ENCODE results near the gene TARBP1. TPM values are rescaled to one million over a fixed set of nuclear protein-coding genes. Genes with fewer than 3 reads are reported as not detected.
"Not testable (repeated sequence)": the region's sequence is repeated elsewhere in the genome, so short reads cannot be mapped to it uniquely, and the experiment has no call there.

TARBP1 gene
- total RNA-seq, 1 experiment from 2014 or later, result 23.6 TPM

DNA sequence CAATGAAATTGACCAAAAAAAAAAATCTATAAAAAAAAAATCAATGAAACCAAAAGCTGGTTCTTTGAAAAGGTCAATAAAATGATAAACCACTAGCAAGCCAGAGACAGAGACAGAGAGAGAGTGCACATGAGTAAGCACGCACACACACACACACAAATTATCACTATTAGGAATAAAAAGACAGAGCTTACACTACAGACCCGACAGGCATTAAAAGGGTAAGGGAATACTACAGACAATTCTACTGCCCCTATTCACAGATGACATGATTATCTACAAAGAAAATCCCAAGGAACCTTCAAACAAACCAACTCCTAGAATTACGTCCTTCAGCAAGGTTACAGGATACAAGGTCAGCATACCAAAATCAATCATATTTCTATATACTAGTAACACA lies 38.6 kb downstream of the TARBP1 start:
- no peak for DNase-seq (ENCODE audit: low spot score)

DNA sequence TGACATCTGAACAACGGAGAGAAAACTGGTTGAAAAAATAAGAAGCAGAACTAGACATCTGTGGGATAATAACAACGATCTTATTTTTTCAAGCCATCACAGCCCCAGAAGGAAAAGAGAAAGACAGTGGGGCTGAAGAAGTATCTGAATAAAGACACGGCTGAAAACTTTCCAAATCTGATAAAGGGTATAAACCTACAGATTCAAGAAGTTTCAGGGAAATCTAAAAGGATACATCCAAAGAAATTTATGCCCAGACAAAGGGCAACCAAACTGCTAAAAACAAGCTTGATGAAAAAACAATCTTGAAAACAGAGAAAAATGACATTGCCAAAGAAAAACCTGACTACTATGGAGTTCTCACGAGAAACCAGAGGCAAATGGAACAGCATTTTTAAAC lies 40.4 kb downstream of the TARBP1 start:
- no peak for DNase-seq (ENCODE audit: low spot score)

DNA sequence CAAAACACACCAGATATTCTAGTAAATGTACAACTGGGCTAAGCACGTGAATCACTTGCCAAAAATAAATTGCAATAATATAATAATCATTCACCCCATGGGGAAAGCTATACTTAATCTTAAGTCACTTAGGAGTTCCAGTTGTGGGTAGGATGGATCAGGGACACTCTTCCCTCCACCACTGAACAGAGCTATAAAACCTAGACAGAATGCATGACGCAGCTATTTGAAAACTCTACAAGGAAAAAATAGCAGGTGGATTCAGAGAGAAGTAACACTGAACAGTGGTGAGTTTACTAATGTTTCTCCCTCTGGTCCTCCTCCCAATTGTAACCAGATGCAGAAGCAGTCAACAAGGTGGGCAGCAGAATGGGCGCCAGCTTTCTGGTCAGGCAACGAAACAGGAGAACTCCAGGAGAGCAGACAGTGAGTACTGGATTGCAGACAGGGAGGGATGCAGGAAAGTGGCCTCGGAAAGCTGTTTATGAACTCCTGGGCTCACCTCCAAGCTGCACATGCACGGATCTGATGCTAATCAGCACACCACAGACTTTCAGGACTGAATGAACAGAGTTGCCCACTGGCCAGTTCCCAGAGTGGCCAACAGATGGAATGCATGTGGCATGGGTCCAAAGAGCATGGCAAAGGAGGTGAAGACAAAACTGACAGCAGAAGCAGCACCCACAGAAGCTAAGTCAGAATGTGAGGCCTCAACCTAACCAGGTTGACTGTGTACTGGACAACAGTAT lies 41.4 kb downstream of the TARBP1 start:
- DNase-seq (ENCODE audit: low spot score), result peak; percentile 12

- DNase-seq (ENCODE audit: low spot score), result no peak
Observed at GRCh38 chr1:234435620-234436019, 43.4 kb downstream of the TARBP1 start.

DNA sequence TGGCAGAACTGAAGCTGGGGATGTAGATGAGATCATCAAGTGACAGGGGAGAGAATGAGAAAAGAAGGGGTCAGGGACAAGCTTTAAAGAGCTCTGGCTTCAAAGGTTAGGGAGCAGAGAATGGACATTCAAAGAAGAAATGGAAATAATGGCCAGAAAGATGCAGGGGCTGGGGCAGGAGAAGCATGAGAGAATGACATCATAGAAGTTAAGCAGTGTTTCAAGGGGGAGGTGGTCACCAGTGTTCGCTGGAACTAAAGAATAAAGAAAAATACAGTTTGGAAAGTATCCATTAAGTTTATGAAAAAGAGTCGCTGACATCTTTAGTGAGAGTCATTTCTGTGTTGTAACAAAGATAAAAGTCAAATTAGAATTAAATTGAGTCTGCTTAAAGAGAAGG lies 44.3 kb downstream of the TARBP1 start:
- DNase-seq (ENCODE audit: low spot score), result no peak

DNA sequence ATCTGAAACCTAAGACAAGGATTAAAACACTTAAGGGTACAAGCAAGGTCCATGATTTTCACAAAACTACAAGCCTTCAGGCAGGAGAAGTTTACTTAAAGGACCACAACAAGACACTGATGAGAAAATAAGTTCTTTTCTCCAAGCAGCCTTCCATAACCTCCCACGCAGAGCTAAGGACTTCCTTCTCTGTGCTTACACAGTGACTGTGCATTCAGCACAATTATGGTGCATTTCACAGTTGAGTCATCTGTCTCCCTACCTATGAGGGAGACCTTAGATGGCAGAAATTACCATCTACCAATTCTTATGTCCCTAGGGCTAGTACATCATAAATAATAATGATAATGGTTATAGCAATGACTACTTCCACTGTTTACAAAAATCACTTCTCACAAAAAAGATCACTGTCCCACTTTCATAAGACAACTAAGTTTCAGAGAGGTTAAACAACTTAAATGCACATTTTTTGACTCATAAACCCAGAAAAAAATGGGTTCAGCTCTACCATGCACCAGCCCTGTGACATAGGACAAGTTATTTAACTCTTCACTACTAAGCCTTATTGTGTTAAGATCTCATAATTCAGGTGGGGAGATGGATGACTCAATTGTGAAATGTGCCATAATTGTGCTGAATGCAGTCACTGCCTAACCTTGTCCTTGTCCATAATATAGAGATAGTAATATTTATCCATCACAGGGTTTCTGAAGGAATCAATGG lies 45.3 kb downstream of the TARBP1 start:
- no peak for DNase-seq (ENCODE audit: low spot score)

GRCh38 chr1:234431255-234431654 lies 47.7 kb downstream of the TARBP1 start:
- no peak for DNase-seq (ENCODE audit: low spot score)

GRCh38 chr1:234430691-234431090 lies 48.3 kb downstream of the TARBP1 start:
- no peak for DNase-seq (ENCODE audit: low spot score)

GRCh38 chr1:234429434-234429806 lies 49.6 kb downstream of the TARBP1 start:
- no peak for DNase-seq (ENCODE audit: low spot score)

GRCh38 chr1:234427950-234428646 lies 50.9 kb downstream of the TARBP1 start:
- no peak for DNase-seq (ENCODE audit: low spot score)

DNA sequence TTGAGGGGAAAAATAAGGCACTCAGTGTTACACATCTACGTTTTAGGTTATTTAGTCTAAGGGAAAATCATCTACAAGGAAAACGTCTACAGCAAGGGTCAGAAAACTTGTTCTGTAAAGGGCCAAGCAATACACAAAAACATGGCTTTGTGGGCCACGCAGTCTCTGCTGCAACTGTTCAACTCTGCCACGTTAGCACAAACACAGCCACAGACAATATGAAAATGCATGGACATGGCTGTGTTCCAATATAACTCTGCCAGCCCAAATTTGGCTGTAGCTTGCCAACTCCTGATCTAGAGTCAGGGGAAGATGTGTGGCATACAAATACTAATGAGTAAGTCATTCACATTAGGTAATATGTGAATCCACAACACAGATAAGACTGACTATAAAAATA lies 65.0 kb downstream of the TARBP1 start:
- DNase-seq (ENCODE audit: low spot score), result no peak

DNA sequence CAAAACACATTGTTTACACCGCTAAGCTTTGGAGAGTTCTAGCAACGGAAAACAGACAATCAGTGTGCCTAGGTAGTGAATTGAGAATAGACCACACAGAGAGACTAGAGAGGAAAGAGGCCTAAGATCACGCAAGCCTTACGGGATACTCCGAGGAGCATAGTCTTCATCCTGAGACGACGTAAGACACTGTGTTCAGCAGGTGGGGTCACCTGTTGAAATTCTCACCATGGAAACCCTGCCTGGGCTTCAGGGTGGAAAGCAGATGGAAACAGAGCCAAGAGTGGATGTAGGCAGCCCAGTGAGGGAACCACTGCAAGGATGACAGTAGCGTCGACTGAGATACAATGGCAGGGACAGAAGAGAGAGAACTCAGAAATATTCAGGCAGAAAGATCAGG lies 65.5 kb downstream of the TARBP1 start:
- DNase-seq (ENCODE audit: low spot score), result no peak

- no peak for DNase-seq (ENCODE audit: low spot score)
Observed at GRCh38 chr1:234412830-234413229, 66.1 kb downstream of the TARBP1 start.

DNA sequence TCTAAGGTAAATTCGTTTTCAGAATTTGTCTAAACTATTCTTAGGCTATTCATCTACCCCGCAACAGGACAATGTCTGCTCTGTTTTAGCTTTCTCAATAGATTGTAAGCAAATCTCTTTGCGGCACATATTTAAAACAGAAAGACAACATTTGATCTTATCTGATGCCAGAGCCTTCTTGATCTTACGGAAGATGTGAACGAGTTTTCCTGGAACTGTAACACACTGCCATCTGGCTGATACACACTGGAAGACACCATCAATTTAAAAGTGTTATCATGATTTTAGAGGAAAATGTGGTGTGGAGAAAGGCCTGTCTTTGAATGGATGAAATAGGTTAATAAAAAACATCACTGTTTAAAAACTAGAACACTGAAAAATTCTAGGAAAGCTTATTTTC lies 69.7 kb downstream of the TARBP1 start:
- DNase-seq (ENCODE audit: low spot score), result no peak

- no peak for DNase-seq (ENCODE audit: low spot score)
Observed at GRCh38 chr1:234408757-234409156, 70.2 kb downstream of the TARBP1 start.

DNA sequence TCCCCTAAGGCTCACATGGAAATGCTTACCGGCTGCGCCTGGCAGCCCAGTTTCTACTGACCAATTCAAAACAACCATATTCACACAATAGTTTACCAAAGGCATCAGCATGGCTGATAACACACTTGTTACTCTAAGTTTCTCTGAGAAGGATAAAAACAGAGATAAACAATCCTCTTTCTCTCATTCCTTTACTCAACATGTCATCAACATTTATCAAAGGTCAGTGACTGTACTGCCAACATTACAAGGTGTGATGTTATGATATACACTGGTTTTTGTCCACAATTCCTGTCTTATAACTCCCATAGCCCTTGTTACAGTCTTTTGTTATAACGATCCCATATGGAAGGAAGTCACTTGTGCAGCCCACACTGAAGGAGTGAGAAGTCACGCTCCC lies 72.1 kb downstream of the TARBP1 start:
- no peak for DNase-seq (ENCODE audit: low spot score)

GRCh38 chr1:234405676-234406075 lies 73.3 kb downstream of the TARBP1 start:
- DNase-seq (ENCODE audit: low spot score), result no peak

- no peak for DNase-seq (ENCODE audit: low spot score)
Observed at GRCh38 chr1:234402939-234403338, 76.0 kb downstream of the TARBP1 start.

GRCh38 chr1:234401658-234402057 lies 77.3 kb downstream of the TARBP1 start:
- DNase-seq (ENCODE audit: low spot score), result no peak

DNA sequence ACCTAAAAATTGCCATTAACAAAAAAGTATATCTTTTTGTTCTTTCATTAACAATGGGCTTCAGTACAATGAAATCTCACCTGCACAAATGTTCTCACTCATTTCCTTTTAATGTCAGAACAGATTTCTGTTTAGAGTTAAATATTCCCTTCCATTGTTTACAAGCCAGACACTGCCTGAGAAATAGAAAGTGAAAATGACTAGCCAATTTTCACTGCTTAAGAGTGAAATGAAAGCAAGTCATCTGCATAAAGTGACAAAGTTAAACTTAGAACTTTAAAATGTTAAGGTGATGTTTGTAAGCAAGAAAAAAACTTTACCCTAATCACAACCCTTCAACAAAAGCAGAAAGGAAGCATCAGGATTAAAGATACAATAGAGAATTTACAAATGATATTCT lies 78.2 kb downstream of the TARBP1 start:
- no peak for DNase-seq (ENCODE audit: low spot score)

DNA sequence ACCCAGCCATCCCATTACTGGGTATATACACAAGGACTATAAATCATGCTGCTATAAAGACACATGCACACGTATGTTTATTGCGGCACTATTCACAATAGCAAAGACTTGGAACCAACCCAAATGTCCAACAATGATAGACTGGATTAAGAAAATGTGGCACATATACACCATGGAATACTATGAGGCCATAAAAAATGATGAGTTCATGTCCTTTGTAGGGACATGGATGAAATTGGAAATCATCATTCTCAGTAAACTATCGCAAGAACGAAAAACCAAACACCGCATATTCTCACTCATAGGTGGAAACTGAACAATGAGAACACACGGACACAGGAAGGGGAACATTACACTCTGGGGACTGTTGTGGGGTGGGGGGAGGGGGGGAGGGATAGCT lies 79.5 kb downstream of the TARBP1 start:
- DNase-seq (ENCODE audit: low spot score), result not testable (repeated sequence)

DNA sequence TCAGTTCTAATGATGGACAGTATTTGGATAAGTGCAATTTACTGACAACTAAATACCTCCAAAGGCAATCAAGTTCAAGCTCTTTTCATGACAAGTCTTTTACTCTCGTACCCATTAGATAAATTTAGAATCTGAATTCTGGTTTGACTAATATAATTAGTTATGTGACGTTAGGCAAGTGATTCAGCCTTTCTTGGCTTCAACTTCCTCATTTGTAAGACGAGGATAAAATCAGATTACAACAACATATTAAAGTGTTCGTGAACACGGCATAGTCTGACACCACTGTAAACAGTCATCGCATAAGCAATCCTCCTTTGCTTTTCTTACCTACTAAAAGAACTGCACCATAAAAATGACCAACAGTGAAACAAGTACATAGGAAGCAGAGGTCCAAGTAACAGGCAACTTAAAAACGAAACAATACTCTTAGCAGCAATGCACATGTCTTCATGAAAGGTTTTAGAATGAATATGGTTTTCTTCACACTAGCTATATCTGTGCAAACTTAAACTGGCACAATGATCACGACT lies 80.1 kb downstream of the TARBP1 start:
- no peak for DNase-seq (ENCODE audit: low spot score)

Measured in HT-29 (cell line).